Heart left ventricle (tissue), 16 donors: ENCODE results near the gene TRAF3. TPM values are rescaled to one million over a fixed set of nuclear protein-coding genes. Genes with fewer than 3 reads are reported as not detected.
A peak's percentile ranks its signal among the peaks of the same experiment; 100 is the strongest.
"Not testable (repeated sequence)": the region's sequence is repeated elsewhere in the genome, so short reads cannot be mapped to it uniquely, and the experiment has no call there.

Experiments used
- ATAC-seq, 4 donors: fragments of 200-7000 bp; cut with Tn5 transposase; one replicate each; pipeline ENCODE4 v1.9.1; 2020 to 2022; ENCODE audit warnings: moderate library complexity in 4 of 4, mild to moderate bottlenecking in 3 of 4, moderate number of reproducible peaks in 1 of 4
- DNase-seq, 5 donors: peaks; one replicate each; pipeline ENCODE4 v3.0.0-alpha.2; 2020
- H3K27ac ChIP-seq, 12 donors: fragments of 200-600 bp; sonication (generic) in 4 of 12; one replicate each; pipeline versions ENCODE4 v1.5.0 to v1.8.0; 2016 to 2022; ENCODE audit warnings: mild to moderate bottlenecking in 2 of 12
- H3K27me3 ChIP-seq, 9 donors: fragments of 200-600 bp; sonication (generic) in 2 of 9; one replicate each; pipeline versions ENCODE4 v1.5.1 to v1.8.0; 2016 to 2022; ENCODE audit warnings: mild to moderate bottlenecking in 3 of 9
- H3K36me3 ChIP-seq, 9 donors: fragments of 200-600 bp; sonication (generic) in 2 of 9; one replicate each; pipeline versions ENCODE4 v1.5.0 to v1.8.0; 2018 to 2022; ENCODE audit warnings: mild to moderate bottlenecking in 2 of 9
- H3K4me1 ChIP-seq, 12 donors: fragments of 200-600 bp; sonication (generic) in 4 of 12; one replicate each; pipeline versions ENCODE4 v1.5.0 to v1.8.0; 2016 to 2022; ENCODE audit warnings: mild to moderate bottlenecking in 3 of 12
- H3K4me3 ChIP-seq, 12 donors: fragments of 200-600 bp; sonication (generic) in 4 of 12; one replicate each; pipeline versions ENCODE4 v1.5.0 to v1.8.0; 2017 to 2022; ENCODE audit warnings: mild to moderate bottlenecking in 9 of 12, moderate library complexity in 4 of 12
- H3K9me3 ChIP-seq, 12 donors: fragments of 200-600 bp; sonication (generic) in 4 of 12; one replicate each; pipeline versions ENCODE4 v1.5.0 to v1.8.0; 2016 to 2022; ENCODE audit warnings: mild to moderate bottlenecking in 1 of 12
- POLR2A ChIP-seq, 2 donors: fragments of 450-650 bp; IDR thresholded peaks; one replicate each; pipeline ENCODE4 v1.6.1; 2017; ENCODE audit warnings: antibody characterized with exemption in 2 of 2, mild to moderate bottlenecking in 2 of 2, moderate library complexity in 2 of 2
- WGBS, 4 donors: extraction: QIAGEN DNeasy Blood & Tissue Kit in 2 of 4; methylation state at CpG; one replicate each; pipeline versions ENCODE4 v1.1.5 to v1.1.7; 2013 to 2018; 5-methylcytosine and 5-hydroxymethylcytosine counted together
- intact Hi-C, 10 donors: fragments of 100-400 bp; cut with DNase I; formaldehyde crosslinking; loops; one replicate each; pipeline versions ENCODE4 v1.11.1 to v1.14.2; 2022
- polyA plus RNA-seq, 2 donors: library from polyadenylated mRNA; stranded (reverse); fragments of 200-250 nt; gene quantifications; one replicate each; pipeline ENCODE4 v1.2.3, GENCODE V29; 2013
- total RNA-seq, 9 donors: library from RNA; depleted of rRNA in 2 of 9; stranded (reverse); fragments of >200 nt in 2 of 9; fragmentation: NEBNext Ultra II Directional in 3 of 9; extraction: Animal tissue kit (Norgen Biotek cat#: 25700) in 3 of 9; gene quantifications; one replicate each; pipeline versions ENCODE4 v1.1.0 to v1.2.4, GENCODE V29; 2016 to 2023
- TF ChIP-seq, protein P1 (sequence below), 12 donors: fragments of 200-600 bp; sonication (generic) in 4 of 12; IDR thresholded peaks; one replicate each; pipeline versions ENCODE4 v1.5.0 to v1.8.0; 2018 to 2022; ENCODE audit warnings: antibody characterized with exemption in 12 of 12, mild to moderate bottlenecking in 5 of 12
- donor health status: ischemic (EF 13 %, LVEDD 7.1; RV severe dilation, severe dysfunction).
- donor health status: healthy with polysubstance abuse.
- donor health status: DM: no; HTN: yes; CAD: no.
- donor health status: DM: no; HTN: no; CAD: no.
- donor health status: ischemic (EF 25% LVEDD 6.9; RV normal size, moderate dysfunction).
- donor health status: ischemic (EF 25% LVEDD 5.7; RV mildly dilated, moderate dysfunction).
- donor health status: healthy.
- donor health status: DM: yes; HTN: yes; CAD: no.
- donor health status: ischemic (EF 35%, LVEDD 5.7; RV mildly dilated, moderate dysfunction).
- donor health status: nonischemic (EF 11% LVEDD 7.7; RV severe dilation, severe dysfunction).
- donor health status: DM: yes; HTN: yes; CAD: no.
- donor health status: PGD.
- donor health status: ischemic (EF 29% LVEDD 5.4; RV normal size, mild dysfunction).
- donor health status: nonischemic (EF 23%, LVEDD 6.1; RV moderate dilation, normal function).

The TRAF3 gene
- total and polyA plus RNA-seq, 11 donors: 1.6 to 20.6 (median 10.6) TPM

DNA sequence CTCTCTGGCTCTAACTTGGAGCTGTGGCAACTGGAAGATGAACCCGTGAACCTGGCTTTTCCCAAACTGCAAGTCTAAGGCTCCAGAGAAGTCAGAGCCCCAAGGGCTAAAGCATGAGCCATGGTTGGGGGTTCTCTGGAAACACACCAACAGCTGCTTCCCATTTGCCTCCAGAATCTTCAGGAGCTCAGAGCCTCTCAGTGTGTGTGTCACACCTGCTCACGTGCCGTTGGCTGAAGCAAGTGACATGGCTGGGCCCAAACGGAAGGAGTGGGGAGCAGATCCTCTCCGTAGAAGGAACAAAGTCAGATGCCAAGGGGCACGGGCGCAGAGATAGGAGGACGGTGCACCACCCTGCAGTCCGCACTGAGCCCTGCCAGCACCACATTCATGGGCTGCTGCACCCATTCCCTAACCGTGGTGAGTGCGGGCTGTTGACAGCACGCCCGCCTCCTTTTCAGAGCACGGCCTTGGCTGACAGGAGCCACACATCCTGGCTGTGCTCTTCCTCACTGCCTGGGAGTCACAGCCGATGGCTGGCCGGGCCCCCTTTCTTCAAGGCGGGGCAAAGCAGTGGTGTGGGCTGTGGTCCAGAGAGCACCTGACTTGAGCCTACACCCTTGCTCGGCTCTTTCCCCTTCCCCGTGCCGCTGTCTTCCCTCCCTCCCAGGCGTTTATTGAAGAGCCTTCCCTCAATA is 16.6 kb upstream of the TRAF3 start:
- H3K27me3 ChIP-seq: peaks cover 0 to 13% (median 0%) of the 10 kb centered on the region in 9 donors
- no peak overlapping the region for H3K27ac ChIP-seq
- H3K9me3 ChIP-seq: no peaks in the 10 kb centered on the region
- ATAC-seq: peak in 3 of 4 donors; percentile 26 to 56 (median 52)
- TF ChIP-seq POLR2A (IDR thresholded peaks at IDR 0.05): no peak
- TF ChIP-seq, protein P1, sequence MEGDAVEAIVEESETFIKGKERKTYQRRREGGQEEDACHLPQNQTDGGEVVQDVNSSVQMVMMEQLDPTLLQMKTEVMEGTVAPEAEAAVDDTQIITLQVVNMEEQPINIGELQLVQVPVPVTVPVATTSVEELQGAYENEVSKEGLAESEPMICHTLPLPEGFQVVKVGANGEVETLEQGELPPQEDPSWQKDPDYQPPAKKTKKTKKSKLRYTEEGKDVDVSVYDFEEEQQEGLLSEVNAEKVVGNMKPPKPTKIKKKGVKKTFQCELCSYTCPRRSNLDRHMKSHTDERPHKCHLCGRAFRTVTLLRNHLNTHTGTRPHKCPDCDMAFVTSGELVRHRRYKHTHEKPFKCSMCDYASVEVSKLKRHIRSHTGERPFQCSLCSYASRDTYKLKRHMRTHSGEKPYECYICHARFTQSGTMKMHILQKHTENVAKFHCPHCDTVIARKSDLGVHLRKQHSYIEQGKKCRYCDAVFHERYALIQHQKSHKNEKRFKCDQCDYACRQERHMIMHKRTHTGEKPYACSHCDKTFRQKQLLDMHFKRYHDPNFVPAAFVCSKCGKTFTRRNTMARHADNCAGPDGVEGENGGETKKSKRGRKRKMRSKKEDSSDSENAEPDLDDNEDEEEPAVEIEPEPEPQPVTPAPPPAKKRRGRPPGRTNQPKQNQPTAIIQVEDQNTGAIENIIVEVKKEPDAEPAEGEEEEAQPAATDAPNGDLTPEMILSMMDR (IDR thresholded peaks at IDR 0.05): no peak
- WGBS, 4 donors: 27 to 36% (median 33%) methylated on average over 20 to 21 of the region's 21 CpGs
- H3K4me3 ChIP-seq: no peak overlapping the region
- peaks cover 0 to 6% (median 0%) of the 10 kb centered on the region in 12 donors for H3K4me1 ChIP-seq
- no peak for DNase-seq
- intact Hi-C loops: no loop called here
- H3K36me3 ChIP-seq: no peaks in the 10 kb centered on the region

DNA sequence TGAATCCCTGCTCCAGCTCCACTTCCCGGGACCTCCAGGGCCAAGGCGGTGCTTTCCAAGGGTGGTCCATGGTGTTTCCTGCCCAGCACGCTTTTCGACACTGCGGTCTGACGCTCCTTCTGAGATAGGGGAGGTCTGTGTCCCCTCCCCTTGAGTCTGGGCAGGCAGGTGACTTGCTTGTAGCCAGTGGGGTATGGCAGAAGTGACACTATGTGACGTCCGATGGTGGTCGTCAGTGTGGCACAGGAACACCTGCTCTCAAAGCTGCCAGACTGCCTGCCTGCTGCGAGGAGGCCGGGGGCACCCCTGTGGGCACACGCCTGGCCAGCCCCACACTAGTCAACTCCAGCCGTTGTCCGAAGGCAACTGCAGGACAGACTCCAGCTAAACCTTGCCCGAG is 16.0 kb upstream of the TRAF3 start:
- Histone ChIP-seq H3K9me3 (no peaks in the 10 kb centered on the region), H3K27me3 (peaks cover 0 to 13% (median 0%) of the 10 kb centered on the region in 9 donors), H3K4me1 (peaks cover 0 to 6% (median 0%) of the 10 kb centered on the region in 12 donors), H3K4me3 (no peak overlapping the region), H3K27ac (no peak overlapping the region), H3K36me3 (no peaks in the 10 kb centered on the region)
- ATAC-seq: no peak
- DNase-seq: no peak
- TF ChIP-seq POLR2A (IDR thresholded peaks at IDR 0.05): no peak
- TF ChIP-seq, protein P1 (IDR thresholded peaks at IDR 0.05): no peak
- intact Hi-C loops: no loop called here
- WGBS, 4 donors: 43 to 68% (median 58%) methylated on average over 10 to 15 of the region's 15 CpGs

DNA sequence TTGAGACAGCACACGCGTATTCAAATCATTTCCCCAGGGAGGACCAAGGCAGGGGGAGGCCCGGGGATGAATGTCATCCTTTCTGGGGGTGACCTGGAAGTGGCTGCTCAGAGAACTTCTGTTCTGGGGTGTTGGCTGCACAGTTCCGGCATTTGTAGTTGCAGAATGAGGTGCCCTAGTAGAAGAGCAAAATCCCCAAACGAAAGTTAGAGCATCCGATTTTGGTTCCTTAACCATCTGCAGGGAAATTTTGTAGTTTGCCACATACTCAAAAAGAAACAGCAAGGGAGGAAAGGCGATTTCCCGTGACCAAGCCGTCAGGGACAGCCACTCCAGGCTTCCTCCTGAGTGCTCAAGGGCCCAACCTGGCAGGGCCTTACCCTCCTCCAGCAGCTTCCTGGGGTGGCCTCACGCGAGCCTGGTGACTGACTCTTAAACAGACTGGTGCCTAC is 13.0 kb upstream of the TRAF3 start:
- TF ChIP-seq, protein P1 (IDR thresholded peaks at IDR 0.05): no peak
- TF ChIP-seq POLR2A (IDR thresholded peaks at IDR 0.05): no peak
- H3K4me3 ChIP-seq: no peak overlapping the region
- H3K4me1 ChIP-seq: peaks cover 0 to 15% (median 0%) of the 10 kb centered on the region in 12 donors
- H3K27me3 ChIP-seq: peaks cover 0 to 13% (median 0%) of the 10 kb centered on the region in 9 donors
- ATAC-seq: no peak
- no peaks in the 10 kb centered on the region for H3K9me3 ChIP-seq
- no peaks in the 10 kb centered on the region for H3K36me3 ChIP-seq
- intact Hi-C loops: no loop called here
- 54 to 65% (median 58%) methylated on average over 11 of the region's 11 CpGs for WGBS, 4 donors
- no peak overlapping the region for H3K27ac ChIP-seq
- no peak for DNase-seq

DNA sequence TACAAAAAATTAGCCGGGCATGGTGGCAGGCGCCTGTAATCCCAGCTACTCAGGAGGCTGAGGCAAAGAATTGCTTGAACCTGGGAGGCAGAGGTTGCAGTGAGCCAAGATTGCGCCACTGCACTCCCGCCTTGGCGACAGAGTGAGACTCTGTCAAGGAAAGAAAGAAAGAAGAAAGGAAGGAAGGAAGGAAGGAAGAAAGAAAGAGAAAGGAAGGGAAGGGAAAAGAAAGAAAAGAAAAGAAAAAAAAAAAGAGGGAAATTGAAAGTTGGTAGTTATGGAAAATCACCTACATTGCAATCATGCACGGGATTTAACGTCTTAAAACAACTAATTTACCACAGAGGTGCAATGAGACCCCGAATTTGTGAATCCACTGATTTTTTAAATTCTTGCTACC is 11.5 kb upstream of the TRAF3 start:
- 84 to 97% (median 95%) methylated on average over 7 to 8 of the region's 8 CpGs for WGBS, 4 donors
- H3K36me3 ChIP-seq, ATAC-seq, H3K27ac ChIP-seq, H3K9me3 ChIP-seq, H3K4me3 ChIP-seq, intact Hi-C loops: not testable (repeated sequence)
- peaks cover 0 to 18% (median 0%) of the 10 kb centered on the region in 9 donors for H3K27me3 ChIP-seq
- peaks cover 0 to 16% (median 0%) of the 10 kb centered on the region in 12 donors for H3K4me1 ChIP-seq
- DNase-seq: peak in 1 of 5 donors; percentile 11
